Karpas-422 (cell line): ENCODE measurements around the gene CCDC187. TPM values are rescaled to one million over a fixed set of nuclear protein-coding genes. Genes with fewer than 3 reads are reported as not detected.
A peak's percentile ranks its signal among the peaks of the same experiment; 100 is the strongest.
"Not testable (repeated sequence)": the region's sequence is repeated elsewhere in the genome, so short reads cannot be mapped to it uniquely, and the experiment has no call there.

Experiments used
- DNase-seq: peaks from one replicate; pipeline ENCODE4 v3.0.0-alpha.2; 2015
- H2AFZ ChIP-seq: fragments of 200-600 bp; sonication (generic); 2 replicates; pipeline ENCODE4 v1.6.1; 2014; ENCODE audit warnings: antibody characterized with exemption, low read length, mixed read lengths
- H3K27ac ChIP-seq: fragments of 200-600 bp; sonication (generic); 2 replicates; pipeline ENCODE4 v1.5.1; 2014; ENCODE audit warnings: mild to moderate bottlenecking, low read length, moderate library complexity
- H3K27me3 ChIP-seq: fragments of 200-600 bp; sonication (generic); 2 replicates; pipeline ENCODE4 v1.6.1; 2014; ENCODE audit warnings: low read length, mixed read lengths
- H3K36me3 ChIP-seq: fragments of 200-600 bp; sonication (generic); 2 replicates; pipeline ENCODE4 v1.6.1; 2014; ENCODE audit warnings: low read length, mixed read lengths; ENCODE audit not compliant: insufficient read depth
- H3K4me1 ChIP-seq: fragments of 200-600 bp; sonication (generic); 2 replicates; pipeline ENCODE4 v1.6.1; 2014; ENCODE audit warnings: mild to moderate bottlenecking, low read length, mixed read lengths
- H3K4me2 ChIP-seq: fragments of 200-600 bp; sonication (generic); 2 replicates; pipeline ENCODE4 v1.6.1; 2014; ENCODE audit warnings: low read length, low read depth, mild to moderate bottlenecking; ENCODE audit not compliant: poor library complexity, severe bottlenecking
- H3K4me3 ChIP-seq: fragments of 200-600 bp; sonication (generic); 2 replicates; pipeline ENCODE4 v1.5.1; 2014; ENCODE audit warnings: mild to moderate bottlenecking, antibody characterized with exemption, low read length, mixed read lengths
- H3K79me2 ChIP-seq: fragments of 200-600 bp; sonication (generic); 2 replicates; pipeline ENCODE4 v1.6.1; 2014; ENCODE audit warnings: mild to moderate bottlenecking, low read length, mixed read lengths
- H3K9ac ChIP-seq: fragments of 200-600 bp; sonication (generic); 2 replicates; pipeline ENCODE4 v1.6.0; 2014; ENCODE audit warnings: low read length
- H3K9me2 ChIP-seq: fragments of 200-600 bp; sonication (generic), shearing (Covaris generic); replicated peaks from 2 replicates; pipeline ENCODE4 v1.6.0; 2014; ENCODE audit warnings: mild to moderate bottlenecking, low read length, moderate library complexity; ENCODE audit not compliant: insufficient read depth
- H3K9me3 ChIP-seq: fragments of 300-700, 200-600 bp; sonication (generic); 2 replicates; pipeline ENCODE4 v1.6.1; 2014; ENCODE audit warnings: low read length, mixed read lengths
- H4K20me1 ChIP-seq: fragments of 200-600 bp; sonication (generic); 2 replicates; pipeline ENCODE4 v1.6.1; 2014; ENCODE audit warnings: mild to moderate bottlenecking, antibody characterized with exemption, low read length, low read depth; ENCODE audit not compliant: insufficient read depth
- total RNA-seq: library from RNA; depleted of rRNA; stranded (reverse); fragments of >200 nt; shearing (Covaris generic); gene quantifications from 2 replicates; pipeline ENCODE4 v1.2.3, GENCODE V29; 2014; ENCODE audit warnings: low replicate concordance

CCDC187 gene
- total RNA-seq, 1 experiment from 2014 or later = 0.34 TPM

- DNase-seq = peak; percentile 92
- peak overlapping the region; percentile 67; the same call in 1 of the 2 replicates for H2AFZ ChIP-seq
- H3K9me2 ChIP-seq = no peaks in the 10 kb centered on the region
- no peaks in the 10 kb centered on the region for H3K9me3 ChIP-seq
- no peak overlapping the region for H3K27ac ChIP-seq
- H3K27me3 ChIP-seq = no peaks in the 10 kb centered on the region
- H3K4me1 ChIP-seq = peaks cover 10% of the 10 kb centered on the region
- no peaks in the 10 kb centered on the region for H3K79me2 ChIP-seq
- no peaks in the 10 kb centered on the region for H4K20me1 ChIP-seq
- H3K4me2 ChIP-seq = peak overlapping the region; percentile 56
- H3K4me3 ChIP-seq = peak overlapping the region; percentile 42; the same call in 1 of the 2 replicates
- peak overlapping the region; percentile 61 for H3K9ac ChIP-seq
- H3K36me3 ChIP-seq = no peaks in the 10 kb centered on the region
Measured at GRCh38 chr9:136267261-136268111, 36.4 kb downstream of the CCDC187 start.

GRCh38 chr9:136266641-136267040 is 37.3 kb downstream of the CCDC187 start:
- not testable (repeated sequence) for H4K20me1 ChIP-seq, H3K4me2 ChIP-seq, H3K79me2 ChIP-seq, H3K9me3 ChIP-seq, H2AFZ ChIP-seq, H3K27ac ChIP-seq, H3K9me2 ChIP-seq, DNase-seq, H3K27me3 ChIP-seq, H3K36me3 ChIP-seq, H3K9ac ChIP-seq, H3K4me3 ChIP-seq
- peaks cover 10% of the 10 kb centered on the region for H3K4me1 ChIP-seq

- Histone ChIP-seq H4K20me1 (no peaks in the 10 kb centered on the region), H3K27me3 (no peaks in the 10 kb centered on the region), H3K36me3 (no peaks in the 10 kb centered on the region), H3K79me2 (no peaks in the 10 kb centered on the region), H3K4me2 (no peak overlapping the region), H3K27ac (no peak overlapping the region), H3K9me2 (no peaks in the 10 kb centered on the region), H3K9me3 (no peaks in the 10 kb centered on the region), H3K4me1 (peaks cover 10% of the 10 kb centered on the region), H3K4me3 (no peak overlapping the region), H2AFZ (no peak overlapping the region), H3K9ac (no peak overlapping the region)
- no peak for DNase-seq
Measured at GRCh38 chr9:136265561-136266355, 38.1 kb downstream of the CCDC187 start.

GRCh38 chr9:136264441-136265405 is 39.2 kb downstream of the CCDC187 start:
- Histone ChIP-seq H3K9me3 (no peaks in the 10 kb centered on the region), H3K4me2 (no peak overlapping the region), H3K36me3 (no peaks in the 10 kb centered on the region), H3K27me3 (no peaks in the 10 kb centered on the region), H3K9me2 (no peaks in the 10 kb centered on the region), H4K20me1 (no peaks in the 10 kb centered on the region), H3K27ac (no peak overlapping the region), H2AFZ (no peak overlapping the region), H3K9ac (no peak overlapping the region), H3K4me1 (peaks cover 10% of the 10 kb centered on the region), H3K4me3 (no peak overlapping the region), H3K79me2 (no peaks in the 10 kb centered on the region)
- DNase-seq = no peak

GRCh38 chr9:136264031-136264430 is 39.9 kb downstream of the CCDC187 start:
- no peaks in the 10 kb centered on the region for H3K36me3 ChIP-seq
- H4K20me1 ChIP-seq = no peaks in the 10 kb centered on the region
- H3K79me2 ChIP-seq = no peaks in the 10 kb centered on the region
- peaks cover 10% of the 10 kb centered on the region for H3K4me1 ChIP-seq
- no peaks in the 10 kb centered on the region for H3K9me3 ChIP-seq
- H3K9ac ChIP-seq = no peak overlapping the region
- no peaks in the 10 kb centered on the region for H3K9me2 ChIP-seq
- H3K27ac ChIP-seq = no peak overlapping the region
- no peak overlapping the region for H3K4me2 ChIP-seq
- no peak overlapping the region for H2AFZ ChIP-seq
- no peaks in the 10 kb centered on the region for H3K27me3 ChIP-seq
- DNase-seq = peak; percentile 61
- H3K4me3 ChIP-seq = no peak overlapping the region

- no peaks in the 10 kb centered on the region for H3K9me3 ChIP-seq
- no peak overlapping the region for H3K4me3 ChIP-seq
- H3K4me1 ChIP-seq = peaks cover 9% of the 10 kb centered on the region
- no peaks in the 10 kb centered on the region for H3K36me3 ChIP-seq
- no peak overlapping the region for H3K27ac ChIP-seq
- H3K79me2 ChIP-seq = no peaks in the 10 kb centered on the region
- H4K20me1 ChIP-seq = no peaks in the 10 kb centered on the region
- no peaks in the 10 kb centered on the region for H3K27me3 ChIP-seq
- no peak overlapping the region for H3K4me2 ChIP-seq
- H3K9me2 ChIP-seq = no peaks in the 10 kb centered on the region
- no peak overlapping the region for H2AFZ ChIP-seq
- no peak overlapping the region for H3K9ac ChIP-seq
- DNase-seq = no peak
Measured at GRCh38 chr9:136262671-136263178, 41.2 kb downstream of the CCDC187 start.

GRCh38 chr9:136261686-136262430 is 42.0 kb downstream of the CCDC187 start:
- Histone ChIP-seq H3K4me3 (no peak overlapping the region), H3K9me2 (no peaks in the 10 kb centered on the region), H3K4me1 (peaks cover 5% of the 10 kb centered on the region), H3K79me2 (no peaks in the 10 kb centered on the region), H2AFZ (no peak overlapping the region), H3K9me3 (no peaks in the 10 kb centered on the region), H3K4me2 (no peak overlapping the region), H3K36me3 (no peaks in the 10 kb centered on the region), H3K27ac (no peak overlapping the region), H3K27me3 (no peaks in the 10 kb centered on the region), H3K9ac (no peak overlapping the region), H4K20me1 (no peaks in the 10 kb centered on the region)
- no peak for DNase-seq
